T-helper 2 cell treated with Interferon-gamma antibody and Interleukin-4, amounts not matched to agents 5 μg/mL and 100 μg/mL, for 36 hours (primary cell): Measurements from ENCODE around the gene CCR7.

Experiments used
- DNase-seq: peaks from one replicate; pipeline ENCODE4 v3.0.0; 2021; ENCODE audit warnings: low spot score
- H3K27ac Mint-ChIP-seq: one replicate; pipeline ENCODE4 v1.8.0; 2021; ENCODE audit warnings: mild to moderate bottlenecking, mixed read lengths
- H3K27me3 Mint-ChIP-seq: one replicate; pipeline ENCODE4 v1.8.0; 2021; ENCODE audit warnings: low read depth, mixed read lengths
- H3K36me3 Mint-ChIP-seq: one replicate; pipeline ENCODE4 v1.8.0; 2021; ENCODE audit warnings: low read depth, mixed read lengths
- H3K4me1 Mint-ChIP-seq: one replicate; pipeline ENCODE4 v1.8.0; 2021; ENCODE audit warnings: low read depth, mixed read lengths
- H3K4me3 Mint-ChIP-seq: one replicate; pipeline ENCODE4 v1.8.0; 2022; ENCODE audit warnings: mild to moderate bottlenecking, moderate library complexity, mixed read lengths
- H3K9me3 Mint-ChIP-seq: one replicate; pipeline ENCODE4 v1.8.0; 2021; ENCODE audit warnings: mixed read lengths

Gene CCR7

GRCh38 chr17:40509626-40510327 lies 55.5 kb downstream of the CCR7 start:
- Mint-ChIP-seq H3K27ac (no peak overlapping the region), H3K36me3 (peaks cover 6% of the 10 kb centered on the region), H3K9me3 (no peaks in the 10 kb centered on the region), H3K4me1 (peaks cover 37% of the 10 kb centered on the region), H3K27me3 (no peaks in the 10 kb centered on the region), H3K4me3 (no peak overlapping the region)
- DNase-seq: no peak

DNA sequence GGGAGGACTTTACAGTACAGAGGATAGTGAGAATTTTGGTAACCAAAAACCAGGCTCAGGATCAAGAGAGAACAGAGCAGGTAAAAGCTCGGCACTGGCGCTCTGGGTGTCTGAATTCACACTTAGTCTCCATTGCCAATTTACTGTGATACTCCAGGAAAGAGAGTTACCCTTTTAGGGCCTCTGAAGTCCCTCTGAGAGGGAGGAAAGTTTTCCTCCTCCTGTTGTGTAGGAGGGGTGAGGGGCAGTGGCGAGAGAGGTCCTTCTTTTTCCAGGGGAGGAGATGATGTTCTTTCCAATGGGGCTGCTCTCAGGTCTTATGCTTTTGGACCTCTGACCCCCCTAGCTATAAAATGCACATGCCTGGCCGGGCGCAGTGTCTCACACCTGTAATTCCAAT lies 58.5 kb downstream of the CCR7 start:
- Mint-ChIP-seq H3K27ac (no peak overlapping the region), H3K4me3 (no peak overlapping the region), H3K27me3 (no peaks in the 10 kb centered on the region), H3K9me3 (no peaks in the 10 kb centered on the region), H3K36me3 (no peaks in the 10 kb centered on the region), H3K4me1 (peaks cover 26% of the 10 kb centered on the region)
- no peak for DNase-seq
